HG03521 (cell line): ENCODE data around the gene RNU5D-1.
"Not testable (repeated sequence)": the region's sequence is repeated elsewhere in the genome, so short reads cannot be mapped to it uniquely, and the experiment has no call there.

Experiments used
- ATAC-seq: cut with Tn5 transposase; IDR thresholded peaks from one replicate; pipeline ENCODE4 v1.9.1; 2021; ENCODE audit warnings: mild to moderate bottlenecking, moderate library complexity; ENCODE audit not compliant: unreplicated experiment

The RNU5D-1 gene

DNA sequence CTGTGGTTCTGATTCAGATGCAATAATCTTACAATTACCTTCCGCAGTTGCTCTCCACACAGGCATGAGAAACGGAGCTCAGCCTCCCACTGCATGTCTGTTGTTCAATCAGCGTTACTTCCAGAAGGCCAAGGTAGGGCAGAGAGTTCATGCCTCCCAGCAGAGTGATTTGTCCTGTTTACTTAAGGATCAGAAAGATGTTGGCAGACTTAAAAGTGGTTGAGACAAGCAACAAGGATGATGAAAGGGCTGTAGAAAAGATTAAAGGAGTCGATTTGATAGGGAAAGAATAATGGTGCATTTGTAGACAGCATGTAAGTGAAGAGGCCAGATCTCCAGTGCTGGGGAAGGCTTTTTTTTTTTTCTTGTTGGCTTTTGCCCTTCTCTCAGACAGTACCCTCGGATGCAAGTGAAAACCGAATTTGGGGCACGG, 29.8 kb downstream of the RNU5D-1 start:
- ATAC-seq: no peak

DNA sequence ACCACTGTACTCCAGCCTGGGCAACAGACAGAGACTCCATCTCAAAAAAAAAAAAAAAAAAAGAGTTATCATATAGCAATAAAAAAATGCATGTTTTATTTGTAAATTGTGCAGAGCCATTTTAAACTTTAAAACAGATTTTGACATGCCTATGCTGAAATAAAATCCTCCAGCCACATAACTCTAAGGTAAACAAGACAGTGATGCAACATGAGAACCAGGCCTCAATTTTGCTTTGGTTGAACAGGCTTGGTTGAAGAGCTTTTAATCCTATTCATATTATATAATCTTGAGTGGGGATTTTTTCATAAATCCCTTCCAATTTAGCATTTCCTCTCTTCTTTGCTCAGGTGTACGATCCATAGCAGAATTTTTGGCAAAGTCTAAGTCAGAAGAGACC, 30.4 kb downstream of the RNU5D-1 start:
- ATAC-seq: no peak

DNA sequence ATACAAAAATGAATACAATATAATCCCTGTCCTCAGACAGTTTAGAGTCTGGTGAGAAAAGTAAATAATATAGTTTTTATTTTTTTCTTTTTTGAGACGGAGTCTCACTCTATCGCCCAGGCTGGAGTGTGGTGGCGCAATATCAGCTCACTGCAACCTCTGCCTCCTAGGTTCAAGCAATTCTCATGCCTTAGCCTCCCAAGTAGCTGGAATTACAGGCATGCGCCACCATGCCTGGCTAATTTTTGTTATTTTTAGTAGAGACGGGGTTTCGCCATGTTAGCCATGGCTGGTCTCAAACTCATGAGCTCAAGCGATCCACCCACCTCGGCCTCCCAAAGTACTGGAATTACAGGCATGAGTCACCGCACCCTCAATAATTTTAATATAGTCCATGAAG, 31.6 kb downstream of the RNU5D-1 start:
- ATAC-seq: not testable (repeated sequence)

DNA sequence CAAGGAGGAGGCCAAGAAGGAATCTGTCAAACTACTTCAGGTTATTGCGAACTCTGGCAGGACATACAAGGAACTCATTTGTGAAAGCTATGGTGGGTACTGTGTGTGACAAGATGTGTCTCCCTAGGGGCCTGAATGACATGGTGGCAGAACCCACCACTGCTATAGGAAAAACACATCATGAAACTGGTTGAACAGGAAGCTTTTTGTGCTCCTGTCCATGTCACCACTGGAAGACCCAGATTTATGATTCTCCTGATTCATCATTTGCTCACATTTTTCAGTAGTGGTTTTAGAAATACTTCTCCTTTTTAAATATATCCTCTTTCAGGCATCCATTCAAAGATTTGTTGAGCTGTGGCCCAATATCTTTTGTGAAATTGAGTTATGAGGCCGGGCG, 32.8 kb downstream of the RNU5D-1 start:
- ATAC-seq: no peak

DNA sequence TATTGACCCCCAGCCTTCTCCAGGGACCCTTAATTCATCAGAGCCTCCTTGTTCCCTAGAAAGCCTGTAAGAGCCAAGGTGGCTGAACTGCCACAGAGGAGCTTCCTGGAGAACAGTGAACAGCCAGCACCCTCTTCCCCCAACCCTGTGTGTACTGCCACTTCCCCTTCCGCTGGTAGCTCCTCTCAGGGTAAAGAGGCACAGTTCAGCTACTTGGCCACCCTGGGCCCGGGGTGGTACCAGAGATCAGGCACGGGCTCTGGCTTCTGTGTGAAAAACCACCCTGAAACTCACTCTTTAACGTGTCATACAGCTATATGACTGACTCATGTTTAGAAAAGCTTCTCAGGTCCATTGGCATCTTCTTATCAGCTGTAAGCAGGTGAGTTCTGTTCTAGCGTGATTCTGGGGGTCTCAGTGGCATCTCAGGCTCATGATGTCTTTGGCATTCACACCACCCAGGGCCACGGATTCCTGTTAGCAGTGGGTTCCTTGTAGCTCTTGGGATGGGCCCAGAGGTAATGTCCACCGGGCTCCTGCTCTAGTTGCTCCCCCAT, 34.1 kb downstream of the RNU5D-1 start:
- ATAC-seq: no peak

DNA sequence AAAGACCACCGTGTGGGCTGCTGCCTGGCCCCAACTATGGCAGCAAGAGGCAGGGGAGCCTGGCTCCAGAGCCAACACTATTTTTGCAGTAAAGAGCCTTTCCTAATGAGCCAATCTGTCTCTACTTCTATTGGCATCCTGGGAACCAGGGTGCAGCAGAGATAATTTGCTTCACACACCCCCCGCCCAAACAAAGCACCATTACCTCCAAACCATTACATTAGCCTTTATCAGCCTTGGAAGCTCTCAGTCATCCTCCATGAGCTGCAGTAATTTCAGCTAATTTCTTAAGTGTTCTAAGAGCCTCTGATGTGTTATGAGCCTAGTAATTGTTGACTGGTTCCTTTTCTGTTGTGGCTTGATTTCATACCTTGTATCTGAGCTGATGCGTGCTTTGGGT, 34.9 kb downstream of the RNU5D-1 start:
- no peak for ATAC-seq

DNA sequence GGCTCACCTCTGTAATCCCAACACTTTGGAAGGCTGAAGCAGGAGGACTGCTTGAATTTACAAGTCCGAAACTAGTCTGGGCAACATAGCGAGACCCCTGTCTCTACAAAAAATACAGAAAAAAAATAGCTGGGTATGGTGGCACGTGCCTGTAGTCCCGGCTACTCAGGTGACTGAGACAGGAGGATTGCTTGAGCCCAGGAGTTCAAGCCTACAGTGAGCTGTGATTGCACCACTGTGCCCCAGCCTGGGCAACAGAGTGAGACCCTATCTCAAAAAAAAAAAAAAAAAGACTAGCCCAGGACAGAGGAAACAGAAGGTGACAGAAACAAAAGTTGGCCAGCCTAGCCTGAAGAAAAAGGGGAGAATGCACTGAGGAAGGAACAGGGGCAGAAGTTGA, 35.3 kb downstream of the RNU5D-1 start:
- no peak for ATAC-seq

DNA sequence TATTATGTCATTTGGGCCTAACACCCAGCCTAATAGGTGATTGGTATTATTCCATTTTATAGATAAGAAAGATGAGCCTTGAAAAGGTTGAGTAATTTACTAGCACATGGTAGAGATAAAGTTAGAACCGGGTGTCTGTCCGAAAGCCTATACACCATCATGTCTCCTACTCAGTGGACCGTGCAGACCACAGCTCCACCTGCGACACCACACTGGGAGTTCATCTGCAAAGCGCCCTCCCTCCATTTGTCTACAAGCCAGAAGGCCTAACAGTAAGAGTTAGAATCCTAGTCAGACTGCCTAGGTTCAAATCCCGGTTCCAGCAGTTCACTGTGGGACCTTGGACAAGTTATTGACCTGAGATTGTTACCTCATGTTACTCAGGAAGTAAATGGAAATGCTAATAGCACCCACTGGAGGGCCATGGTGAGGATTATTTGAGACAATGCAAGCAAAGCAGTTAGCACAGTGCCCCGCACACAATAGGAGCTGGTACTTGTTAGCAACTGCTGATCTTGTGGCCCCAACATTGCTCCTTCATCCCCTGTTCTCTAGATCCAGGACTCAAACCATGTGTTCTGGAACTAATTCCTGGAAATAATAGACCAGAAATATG, 36.0 kb downstream of the RNU5D-1 start:
- ATAC-seq: peak; percentile 56

DNA sequence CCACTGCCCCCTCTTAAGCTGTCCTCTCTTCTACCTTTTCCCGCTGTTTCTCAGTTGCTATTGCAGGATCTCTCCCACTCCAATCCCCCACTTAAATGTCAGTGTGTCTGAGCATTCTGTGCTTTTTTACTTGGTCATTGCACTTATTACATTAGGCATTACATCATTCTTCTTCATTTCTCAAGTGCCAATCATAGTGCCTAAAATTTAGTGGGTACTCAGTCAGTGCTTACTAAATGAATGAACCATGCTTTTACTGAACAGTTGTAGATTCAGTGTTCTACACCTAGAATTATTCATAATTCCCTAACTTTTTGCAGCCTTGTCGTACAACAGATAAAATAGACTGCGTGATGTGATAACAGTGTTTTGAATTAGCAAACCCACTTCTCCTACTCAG, 37.1 kb downstream of the RNU5D-1 start:
- no peak for ATAC-seq

DNA sequence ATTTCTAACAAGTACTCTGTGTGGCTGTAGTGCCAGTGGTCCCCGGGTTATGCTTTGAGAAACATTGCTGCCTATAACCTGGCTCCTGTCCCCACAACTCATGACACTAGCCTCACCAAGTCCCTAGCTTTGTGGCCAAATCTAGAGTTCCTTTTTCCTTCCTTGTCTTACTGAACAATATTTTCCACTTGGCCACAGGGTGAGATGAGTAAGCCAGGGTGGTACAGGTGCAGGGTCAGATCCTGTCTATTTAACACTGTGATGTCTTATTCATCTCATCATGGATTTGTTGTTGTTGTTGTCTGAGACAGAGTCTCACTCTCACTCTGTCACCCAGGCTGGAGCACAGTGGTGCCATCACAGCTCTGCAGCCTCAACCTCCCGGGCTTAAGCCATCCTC, 37.8 kb downstream of the RNU5D-1 start:
- ATAC-seq: no peak

DNA sequence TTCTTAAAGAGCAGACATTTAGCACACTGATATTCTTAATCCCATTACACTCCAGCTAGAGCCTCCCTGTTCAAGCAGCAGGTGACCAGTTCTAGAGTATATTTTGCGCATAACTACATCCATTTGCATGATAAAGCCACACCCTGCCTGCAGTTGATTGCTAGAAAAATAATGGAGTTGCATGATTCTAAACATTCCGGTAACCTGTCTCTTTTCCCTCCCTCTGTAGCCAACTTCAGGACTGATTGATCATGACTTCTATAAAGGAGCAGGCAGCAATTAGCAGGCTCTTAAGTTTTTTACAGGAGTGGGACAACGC, 41.6 kb downstream of the RNU5D-1 start:
- no peak for ATAC-seq

DNA sequence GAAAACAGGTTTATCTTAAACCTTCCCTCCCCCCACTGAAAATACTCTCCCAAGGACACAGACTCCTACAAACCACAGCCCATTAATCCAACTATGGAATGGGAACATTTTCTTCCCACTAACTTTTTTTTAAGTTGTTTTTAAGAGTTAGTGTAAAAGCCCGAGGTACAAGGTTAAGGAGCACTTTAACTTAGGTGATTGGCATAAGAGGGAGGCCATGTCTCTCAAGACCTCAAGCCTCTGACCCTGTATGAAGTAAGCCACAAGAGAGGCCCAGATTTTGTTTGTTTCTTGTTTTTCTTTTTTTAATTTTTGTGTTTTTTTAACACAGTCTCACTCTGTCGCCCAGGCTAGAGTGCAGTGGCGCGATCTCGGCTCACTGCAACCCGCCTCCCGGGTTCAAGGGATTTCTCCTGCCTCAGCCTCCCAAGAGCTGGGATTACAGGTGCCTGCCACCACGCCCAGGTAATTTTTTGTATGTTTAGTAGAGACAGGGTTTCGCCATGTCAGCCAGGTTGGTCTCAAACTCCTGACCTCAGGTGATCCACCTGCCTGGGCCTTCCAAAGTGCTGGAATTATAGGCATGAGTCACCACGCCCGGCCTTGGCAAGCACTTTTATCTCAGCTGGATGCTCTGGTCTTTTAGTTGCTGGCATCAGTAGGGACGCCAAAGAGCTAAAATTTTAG, 42.1 kb downstream of the RNU5D-1 start:
- no peak for ATAC-seq

DNA sequence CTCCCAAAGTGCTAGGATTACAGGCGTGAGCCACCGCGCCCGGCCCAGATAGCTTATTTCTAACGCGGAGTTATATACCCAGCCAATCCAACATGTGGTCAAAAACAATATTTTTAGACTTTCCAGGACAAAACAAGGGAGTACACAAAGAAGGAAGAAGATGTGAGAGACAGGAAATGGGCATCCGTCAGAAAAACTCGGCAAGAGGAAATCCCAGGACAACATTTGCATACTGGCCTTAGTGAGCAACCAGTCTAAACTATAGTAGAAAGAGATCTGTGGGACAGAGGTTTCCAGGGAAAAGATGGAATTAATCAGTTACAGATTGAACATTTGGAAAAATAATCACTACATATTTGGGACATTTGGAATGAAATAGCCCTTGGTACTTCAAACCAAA, 45.1 kb downstream of the RNU5D-1 start:
- no peak for ATAC-seq

DNA sequence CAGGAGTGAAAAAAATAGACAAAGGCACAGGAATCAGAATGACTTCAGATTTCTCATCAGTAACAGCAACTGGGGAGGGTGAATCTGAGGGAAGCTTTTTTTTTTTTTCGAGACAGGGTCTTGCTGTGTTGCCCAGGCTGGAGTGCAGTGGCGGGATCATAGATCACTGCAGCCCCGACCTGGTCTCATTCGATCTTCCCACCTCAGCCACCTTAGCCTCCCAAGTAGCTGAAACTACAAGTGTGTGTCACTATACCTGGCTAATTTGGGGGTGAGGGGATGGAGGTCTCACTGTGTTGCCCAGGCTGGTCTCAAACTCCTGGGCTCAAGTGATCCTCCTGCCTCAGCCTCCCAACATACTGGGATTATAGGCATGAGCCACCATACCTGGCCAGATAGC, 45.8 kb downstream of the RNU5D-1 start:
- no peak for ATAC-seq

DNA sequence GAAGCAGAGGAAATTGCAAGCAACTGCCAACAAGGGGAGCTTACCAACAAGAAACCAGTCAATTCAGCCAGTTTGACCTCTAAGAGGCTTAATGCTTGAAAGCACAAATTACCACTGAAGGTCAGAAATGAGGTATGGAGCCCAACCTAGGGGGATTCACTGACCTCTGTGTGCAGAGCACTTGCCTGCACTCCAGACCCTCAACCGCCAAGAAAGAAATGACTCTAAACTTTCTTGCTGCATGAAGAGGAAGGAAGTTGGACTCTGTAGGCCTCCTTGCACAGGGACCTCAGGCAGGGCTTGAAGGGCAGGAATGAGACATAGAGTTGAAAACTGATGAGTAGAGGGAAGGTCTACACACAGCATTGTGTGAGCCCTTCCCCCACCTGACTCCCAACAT, 46.4 kb downstream of the RNU5D-1 start:
- peak; percentile 54 for ATAC-seq

DNA sequence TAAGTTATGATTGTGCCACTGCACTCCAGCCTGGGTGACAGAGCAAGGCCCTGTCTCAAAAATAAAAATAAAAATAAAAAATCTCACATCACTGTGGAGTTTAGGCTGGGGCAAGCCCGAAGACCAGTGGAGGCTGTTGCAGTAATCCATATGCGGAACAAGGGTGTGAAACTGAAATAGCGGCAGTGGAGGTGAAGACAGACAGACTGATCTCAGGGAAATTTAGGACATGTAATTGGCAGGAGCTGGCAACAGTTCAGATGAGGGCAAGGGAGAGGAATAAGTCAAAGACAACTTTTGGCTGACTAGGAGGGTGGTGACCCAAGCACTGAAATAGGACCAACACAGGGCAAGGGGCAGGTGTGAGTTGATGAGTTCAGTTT, 48.1 kb downstream of the RNU5D-1 start:
- ATAC-seq: no peak

DNA sequence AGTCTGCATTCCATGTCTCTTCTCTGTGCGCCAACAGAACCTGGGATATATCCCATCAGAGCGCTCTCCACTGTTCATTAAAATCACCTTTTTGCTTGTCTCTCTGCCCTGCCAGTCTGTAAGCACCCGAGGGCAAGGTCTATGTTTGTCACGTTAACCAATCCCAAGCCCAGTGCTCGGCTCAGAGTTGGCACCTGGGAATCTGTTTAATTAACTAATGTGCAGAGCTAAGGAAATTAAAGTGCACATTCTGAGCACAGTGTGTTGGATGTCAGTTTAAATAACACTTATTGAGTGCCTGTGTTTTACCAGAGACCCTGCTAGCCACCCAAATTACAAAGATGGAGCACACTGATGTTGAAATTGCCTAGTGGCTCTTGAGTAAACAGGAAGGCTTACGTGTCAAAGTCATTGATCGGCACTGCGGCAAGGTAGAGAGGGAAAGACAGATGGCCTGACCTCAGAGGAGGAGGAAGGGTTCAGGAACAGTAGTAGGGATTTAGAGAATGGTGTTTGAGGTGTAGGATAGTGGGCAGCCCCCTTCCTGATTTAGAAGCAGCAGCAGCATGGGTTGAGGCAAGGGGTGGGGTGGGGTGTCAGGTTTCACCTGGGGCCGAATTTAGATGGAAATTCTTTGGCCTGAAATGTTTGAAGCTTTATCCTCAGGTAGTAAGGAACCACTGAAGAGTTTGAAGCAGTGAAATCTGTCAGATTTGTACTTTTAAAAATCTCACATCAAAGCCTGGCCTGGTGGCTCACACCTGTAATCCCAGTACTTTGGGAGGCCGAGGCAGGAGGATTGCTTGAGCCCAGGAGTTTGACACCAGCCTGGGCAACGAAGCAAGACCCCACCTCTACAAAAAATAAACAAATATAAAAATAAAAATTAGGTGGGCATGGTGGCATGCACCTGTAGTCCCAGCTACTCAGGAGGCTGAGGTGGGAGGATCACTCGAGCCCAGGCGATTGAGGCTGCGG, 48.8 kb downstream of the RNU5D-1 start:
- no peak for ATAC-seq
